ENCODE results near the gene PSMG3.

The PSMG3 gene

GRCh38 chr7:1548438-1548831, 21.4 kb downstream of the PSMG3 start:
- DNase-seq (ENCODE audit: low read depth), result no peak
- peak; percentile 3 for TF ChIP-seq CTCF (conservative IDR thresholded peaks at IDR 0.05; ENCODE audit: low read depth, low read length)
- no peak overlapping the region for H3K4me3 ChIP-seq (ENCODE audit: low read length)

- no peak for TF ChIP-seq CTCF (conservative IDR thresholded peaks at IDR 0.05; ENCODE audit: low read depth, low read length)
- no peak overlapping the region for H3K4me3 ChIP-seq (ENCODE audit: low read length)
These were observed 21.9 kb downstream of the PSMG3 start for GRCh38 chr7:1547777-1548437.

GRCh38 chr7:1546909-1547776, 22.7 kb downstream of the PSMG3 start:
- H3K4me3 ChIP-seq (ENCODE audit: low read length), result no peak overlapping the region
- DNase-seq (ENCODE audit: low read depth), result no peak
- TF ChIP-seq CTCF (conservative IDR thresholded peaks at IDR 0.05; ENCODE audit: low read depth, low read length), result no peak

More at GRCh38 chr7:1547777-1548437, 21.9 kb downstream of the PSMG3 start:
- DNase-seq (ENCODE audit: low read depth), result no peak

- TF ChIP-seq CTCF (conservative IDR thresholded peaks at IDR 0.05; ENCODE audit: low read depth, low read length), result no peak
- no peak for DNase-seq (ENCODE audit: low read depth)
- no peak overlapping the region for H3K4me3 ChIP-seq (ENCODE audit: low read length)
These were observed 23.4 kb downstream of the PSMG3 start for GRCh38 chr7:1546274-1546908.

- DNase-seq (ENCODE audit: low read depth), result no peak
- no peak for TF ChIP-seq CTCF (conservative IDR thresholded peaks at IDR 0.05; ENCODE audit: low read depth, low read length)
- no peak overlapping the region for H3K4me3 ChIP-seq (ENCODE audit: low read length)
These were observed 24.2 kb downstream of the PSMG3 start for GRCh38 chr7:1545417-1546246.

GRCh38 chr7:1544896-1545416, 24.9 kb downstream of the PSMG3 start:
- no peak overlapping the region for H3K4me3 ChIP-seq (ENCODE audit: low read length)
- TF ChIP-seq CTCF (conservative IDR thresholded peaks at IDR 0.05; ENCODE audit: low read depth, low read length), result no peak

More at GRCh38 chr7:1544896-1545416, 24.9 kb downstream of the PSMG3 start:
- no peak for DNase-seq (ENCODE audit: low read depth)

Data from retinal pigment epithelial cell (primary cell).